ENCODE results near the gene E2F3. TPM values are rescaled to one million over a fixed set of nuclear protein-coding genes. Genes with fewer than 3 reads are reported as not detected.

The E2F3 gene
- total RNA-seq, 1 donor from 2014 or later = 3.1 TPM

GRCh38 chr6:20367743-20368485 is 33.8 kb upstream of the E2F3 start:
- Histone ChIP-seq H3K4me3 (ENCODE audit: low read length in 3 of 3) (no peak overlapping the region), H3K4me1 (ENCODE audit: control insufficient read depth in 3 of 3, insufficient read depth in 3 of 3, low read length in 3 of 3) (no peaks in the 10 kb centered on the region), H3K27ac (ENCODE audit: low read depth, low read length) (no peak overlapping the region), H3K9me3 (ENCODE audit: control insufficient read depth in 3 of 3, low read length in 3 of 3) (no peaks in the 10 kb centered on the region), H3K9ac (ENCODE audit: low read depth in 1 of 3, low read length in 3 of 3) (no peak overlapping the region), H3K27me3 (ENCODE audit: control insufficient read depth in 3 of 3, insufficient read depth in 3 of 3, low read length in 3 of 3) (no peaks in the 10 kb centered on the region), H3K36me3 (ENCODE audit: control insufficient read depth in 3 of 3, insufficient read depth in 3 of 3, low read length in 3 of 3) (no peaks in the 10 kb centered on the region)

GRCh38 chr6:20370393-20370792 is 31.3 kb upstream of the E2F3 start:
- Histone ChIP-seq H3K9ac (ENCODE audit: low read depth in 1 of 3, low read length in 3 of 3) (no peak overlapping the region), H3K36me3 (ENCODE audit: control insufficient read depth in 3 of 3, insufficient read depth in 3 of 3, low read length in 3 of 3) (no peaks in the 10 kb centered on the region), H3K27me3 (ENCODE audit: control insufficient read depth in 3 of 3, insufficient read depth in 3 of 3, low read length in 3 of 3) (no peaks in the 10 kb centered on the region), H3K4me3 (ENCODE audit: low read length in 3 of 3) (no peak overlapping the region), H3K27ac (ENCODE audit: low read depth, low read length) (no peak overlapping the region), H3K4me1 (ENCODE audit: control insufficient read depth in 3 of 3, insufficient read depth in 3 of 3, low read length in 3 of 3) (no peaks in the 10 kb centered on the region), H3K9me3 (ENCODE audit: control insufficient read depth in 3 of 3, low read length in 3 of 3) (no peaks in the 10 kb centered on the region)

GRCh38 chr6:20370801-20371200 is 30.9 kb upstream of the E2F3 start:
- Histone ChIP-seq H3K27ac (ENCODE audit: low read depth, low read length) (no peak overlapping the region), H3K36me3 (ENCODE audit: control insufficient read depth in 3 of 3, insufficient read depth in 3 of 3, low read length in 3 of 3) (no peaks in the 10 kb centered on the region), H3K9me3 (ENCODE audit: control insufficient read depth in 3 of 3, low read length in 3 of 3) (no peaks in the 10 kb centered on the region), H3K4me3 (ENCODE audit: low read length in 3 of 3) (no peak overlapping the region), H3K4me1 (ENCODE audit: control insufficient read depth in 3 of 3, insufficient read depth in 3 of 3, low read length in 3 of 3) (no peaks in the 10 kb centered on the region), H3K9ac (ENCODE audit: low read depth in 1 of 3, low read length in 3 of 3) (no peak overlapping the region), H3K27me3 (ENCODE audit: control insufficient read depth in 3 of 3, insufficient read depth in 3 of 3, low read length in 3 of 3) (no peaks in the 10 kb centered on the region)

GRCh38 chr6:20375436-20375835 is 26.2 kb upstream of the E2F3 start:
- Histone ChIP-seq H3K9ac (ENCODE audit: low read depth in 1 of 3, low read length in 3 of 3) (no peak overlapping the region), H3K36me3 (ENCODE audit: control insufficient read depth in 3 of 3, insufficient read depth in 3 of 3, low read length in 3 of 3) (no peaks in the 10 kb centered on the region), H3K9me3 (ENCODE audit: control insufficient read depth in 3 of 3, low read length in 3 of 3) (no peaks in the 10 kb centered on the region), H3K4me3 (ENCODE audit: low read length in 3 of 3) (no peak overlapping the region), H3K27ac (ENCODE audit: low read depth, low read length) (no peak overlapping the region), H3K27me3 (ENCODE audit: control insufficient read depth in 3 of 3, insufficient read depth in 3 of 3, low read length in 3 of 3) (no peaks in the 10 kb centered on the region), H3K4me1 (ENCODE audit: control insufficient read depth in 3 of 3, insufficient read depth in 3 of 3, low read length in 3 of 3) (no peaks in the 10 kb centered on the region)

- Histone ChIP-seq H3K27ac (ENCODE audit: low read depth, low read length) (no peak overlapping the region), H3K9ac (ENCODE audit: low read depth in 1 of 3, low read length in 3 of 3) (no peak overlapping the region), H3K9me3 (ENCODE audit: control insufficient read depth in 3 of 3, low read length in 3 of 3) (no peaks in the 10 kb centered on the region), H3K36me3 (ENCODE audit: control insufficient read depth in 3 of 3, insufficient read depth in 3 of 3, low read length in 3 of 3) (no peaks in the 10 kb centered on the region), H3K4me1 (ENCODE audit: control insufficient read depth in 3 of 3, insufficient read depth in 3 of 3, low read length in 3 of 3) (no peaks in the 10 kb centered on the region), H3K27me3 (ENCODE audit: control insufficient read depth in 3 of 3, insufficient read depth in 3 of 3, low read length in 3 of 3) (no peaks in the 10 kb centered on the region), H3K4me3 (ENCODE audit: low read length in 3 of 3) (no peak overlapping the region)
Measured at GRCh38 chr6:20377623-20378265, 23.9 kb upstream of the E2F3 start.

GRCh38 chr6:20379231-20379630 is 22.4 kb upstream of the E2F3 start:
- Histone ChIP-seq H3K9me3 (ENCODE audit: control insufficient read depth in 3 of 3, low read length in 3 of 3) (no peaks in the 10 kb centered on the region), H3K36me3 (ENCODE audit: control insufficient read depth in 3 of 3, insufficient read depth in 3 of 3, low read length in 3 of 3) (no peaks in the 10 kb centered on the region), H3K4me1 (ENCODE audit: control insufficient read depth in 3 of 3, insufficient read depth in 3 of 3, low read length in 3 of 3) (no peaks in the 10 kb centered on the region), H3K27ac (ENCODE audit: low read depth, low read length) (no peak overlapping the region), H3K4me3 (ENCODE audit: low read length in 3 of 3) (no peak overlapping the region), H3K27me3 (ENCODE audit: control insufficient read depth in 3 of 3, insufficient read depth in 3 of 3, low read length in 3 of 3) (no peaks in the 10 kb centered on the region), H3K9ac (ENCODE audit: low read depth in 1 of 3, low read length in 3 of 3) (no peak overlapping the region)

GRCh38 chr6:20386218-20386617 is 15.5 kb upstream of the E2F3 start:
- Histone ChIP-seq H3K4me1 (ENCODE audit: control insufficient read depth in 3 of 3, insufficient read depth in 3 of 3, low read length in 3 of 3) (no peaks in the 10 kb centered on the region), H3K36me3 (ENCODE audit: control insufficient read depth in 3 of 3, insufficient read depth in 3 of 3, low read length in 3 of 3) (no peaks in the 10 kb centered on the region), H3K9ac (ENCODE audit: low read depth in 1 of 3, low read length in 3 of 3) (no peak overlapping the region), H3K9me3 (ENCODE audit: control insufficient read depth in 3 of 3, low read length in 3 of 3) (no peaks in the 10 kb centered on the region), H3K27me3 (ENCODE audit: control insufficient read depth in 3 of 3, insufficient read depth in 3 of 3, low read length in 3 of 3) (no peaks in the 10 kb centered on the region), H3K4me3 (ENCODE audit: low read length in 3 of 3) (no peak overlapping the region), H3K27ac (ENCODE audit: low read depth, low read length) (no peak overlapping the region)

- no peak overlapping the region for H3K4me3 ChIP-seq (ENCODE audit: low read length in 3 of 3)
- H3K27me3 ChIP-seq (ENCODE audit: control insufficient read depth in 3 of 3, insufficient read depth in 3 of 3, low read length in 3 of 3) = no peaks in the 10 kb centered on the region
- no peaks in the 10 kb centered on the region for H3K36me3 ChIP-seq (ENCODE audit: control insufficient read depth in 3 of 3, insufficient read depth in 3 of 3, low read length in 3 of 3)
- H3K9me3 ChIP-seq (ENCODE audit: control insufficient read depth in 3 of 3, low read length in 3 of 3) = no peaks in the 10 kb centered on the region
- H3K9ac ChIP-seq (ENCODE audit: low read depth in 1 of 3, low read length in 3 of 3) = no peak overlapping the region
- H3K27ac ChIP-seq (ENCODE audit: low read depth, low read length) = no peak overlapping the region
- H3K4me1 ChIP-seq (ENCODE audit: control insufficient read depth in 3 of 3, insufficient read depth in 3 of 3, low read length in 3 of 3) = no peaks in the 10 kb centered on the region
Measured at GRCh38 chr6:20389066-20389465, 12.6 kb upstream of the E2F3 start.

GRCh38 chr6:20393297-20393696 is 8.4 kb upstream of the E2F3 start:
- no peak overlapping the region for H3K4me3 ChIP-seq (ENCODE audit: low read length in 3 of 3)
- no peaks in the 10 kb centered on the region for H3K9me3 ChIP-seq (ENCODE audit: control insufficient read depth in 3 of 3, low read length in 3 of 3)
- no peaks in the 10 kb centered on the region for H3K27me3 ChIP-seq (ENCODE audit: control insufficient read depth in 3 of 3, insufficient read depth in 3 of 3, low read length in 3 of 3)
- H3K4me1 ChIP-seq (ENCODE audit: control insufficient read depth in 3 of 3, insufficient read depth in 3 of 3, low read length in 3 of 3) = no peaks in the 10 kb centered on the region
- H3K36me3 ChIP-seq (ENCODE audit: control insufficient read depth in 3 of 3, insufficient read depth in 3 of 3, low read length in 3 of 3) = no peaks in the 10 kb centered on the region
- no peak overlapping the region for H3K27ac ChIP-seq (ENCODE audit: low read depth, low read length)
- no peak overlapping the region for H3K9ac ChIP-seq (ENCODE audit: low read depth in 1 of 3, low read length in 3 of 3)

- Histone ChIP-seq H3K9ac (ENCODE audit: low read depth in 1 of 3, low read length in 3 of 3) (no peak overlapping the region), H3K9me3 (ENCODE audit: control insufficient read depth in 3 of 3, low read length in 3 of 3) (no peaks in the 10 kb centered on the region), H3K4me3 (ENCODE audit: low read length in 3 of 3) (no peak overlapping the region), H3K4me1 (ENCODE audit: control insufficient read depth in 3 of 3, insufficient read depth in 3 of 3, low read length in 3 of 3) (peaks cover 4 to 10% (median 6%) of the 10 kb centered on the region in 3 donors), H3K27ac (ENCODE audit: low read depth, low read length) (no peak overlapping the region), H3K27me3 (ENCODE audit: control insufficient read depth in 3 of 3, insufficient read depth in 3 of 3, low read length in 3 of 3) (no peaks in the 10 kb centered on the region), H3K36me3 (ENCODE audit: control insufficient read depth in 3 of 3, insufficient read depth in 3 of 3, low read length in 3 of 3) (no peaks in the 10 kb centered on the region)
Measured at GRCh38 chr6:20399518-20399917, 2.2 kb upstream of the E2F3 start.

Data from skeletal muscle tissue (tissue), 4 donors.